DOHH2 (cell line): ENCODE data around the gene SPATS1.

Experiments
- H3F3A ChIP-seq: fragments of 200-600 bp; sonication (generic), shearing (Covaris generic); 2 replicates; pipeline ENCODE4 v1.6.0; 2016; ENCODE audit warnings: antibody characterized with exemption, mild to moderate bottlenecking; ENCODE audit not compliant: control insufficient read depth, insufficient read depth
- H3K27ac ChIP-seq: fragments of 200-600 bp; sonication (generic); 2 replicates; pipeline ENCODE4 v1.5.1; 2014; ENCODE audit warnings: low read depth, mild to moderate bottlenecking, low read length, moderate library complexity
- H3K27me3 ChIP-seq: fragments of 200-600 bp; sonication (generic); 2 replicates; pipeline ENCODE4 v1.6.1; 2014; ENCODE audit warnings: mild to moderate bottlenecking, low read length, mixed read lengths; ENCODE audit not compliant: control insufficient read depth
- H3K36me3 ChIP-seq: fragments of 200-600 bp; sonication (generic); 2 replicates; pipeline ENCODE4 v1.6.1; 2014; ENCODE audit warnings: mild to moderate bottlenecking, low read length, moderate library complexity, mixed read lengths; ENCODE audit not compliant: control insufficient read depth
- H3K4me1 ChIP-seq: fragments of 200-600 bp; sonication (generic); 2 replicates; pipeline ENCODE4 v1.6.1; 2014; ENCODE audit warnings: mild to moderate bottlenecking, low read length, mixed read lengths; ENCODE audit not compliant: control insufficient read depth
- H3K4me2 ChIP-seq: fragments of 200-600 bp; sonication (generic); 2 replicates; pipeline ENCODE4 v1.6.0; 2014; ENCODE audit warnings: mild to moderate bottlenecking, low read length, moderate library complexity
- H3K4me3 ChIP-seq: fragments of 200-600 bp; sonication (generic); 2 replicates; pipeline ENCODE4 v1.5.1; 2014; ENCODE audit warnings: mild to moderate bottlenecking, low read length, mixed read lengths
- H3K79me2 ChIP-seq: fragments of 200-600 bp; sonication (generic); 2 replicates; pipeline ENCODE4 v1.6.1; 2014; ENCODE audit warnings: mild to moderate bottlenecking, low read length, mixed read lengths; ENCODE audit not compliant: control insufficient read depth
- H3K9me2 ChIP-seq: fragments of 200-600 bp; sonication (generic); replicated peaks from 2 replicates; pipeline ENCODE4 v1.6.1; 2014; ENCODE audit warnings: mild to moderate bottlenecking, low read length, mixed read lengths; ENCODE audit not compliant: control insufficient read depth
- H3K9me3 ChIP-seq: fragments of 200-600 bp; sonication (generic); 2 replicates; pipeline ENCODE4 v1.6.1; 2014; ENCODE audit warnings: antibody characterized with exemption, low read length, mixed read lengths; ENCODE audit not compliant: control insufficient read depth, insufficient read depth
- H4K20me1 ChIP-seq: fragments of 200-600 bp; sonication (generic); 2 replicates; pipeline ENCODE4 v1.6.0; 2014; ENCODE audit warnings: low read depth, mild to moderate bottlenecking, antibody characterized with exemption, low read length, moderate library complexity; ENCODE audit not compliant: control insufficient read depth, insufficient read depth
- CTCF ChIP-seq: fragments of 200-600 bp; sonication (generic); IDR thresholded peaks from one replicate; pipeline ENCODE4 v1.5.1; 2014; ENCODE audit warnings: antibody characterized with exemption, mild to moderate bottlenecking, low read depth, low read length; ENCODE audit not compliant: poor library complexity, severe bottlenecking
- EZH2phosphoT487 ChIP-seq: fragments of 200-600 bp; sonication (generic); IDR thresholded peaks from 2 replicates; pipeline ENCODE4 v1.6.1; 2017; ENCODE audit warnings: borderline replicate concordance, mild to moderate bottlenecking, antibody characterized with exemption, low read length, moderate library complexity, mixed read lengths

The SPATS1 gene

GRCh38 chr6:44302856-44303255 lies 39.6 kb upstream of the SPATS1 start:
- no peak overlapping the region for H3K27ac ChIP-seq
- H3K36me3 ChIP-seq, result peaks cover 58% of the 10 kb centered on the region
- no peak overlapping the region for H3K4me3 ChIP-seq
- H4K20me1 ChIP-seq, result no peaks in the 10 kb centered on the region
- H3K9me2 ChIP-seq, result no peaks in the 10 kb centered on the region
- no peaks in the 10 kb centered on the region for H3K9me3 ChIP-seq
- TF ChIP-seq CTCF (no peak), EZH2phosphoT487 (no peak)
- no peaks in the 10 kb centered on the region for H3F3A ChIP-seq
- H3K27me3 ChIP-seq, result peaks cover 6% of the 10 kb centered on the region
- no peak overlapping the region for H3K4me2 ChIP-seq
- H3K4me1 ChIP-seq, result no peaks in the 10 kb centered on the region
- no peaks in the 10 kb centered on the region for H3K79me2 ChIP-seq

- no peak overlapping the region for H3K27ac ChIP-seq
- H3K79me2 ChIP-seq, result no peaks in the 10 kb centered on the region
- no peaks in the 10 kb centered on the region for H3K9me3 ChIP-seq
- TF ChIP-seq CTCF, result no peak
- no peak for TF ChIP-seq EZH2phosphoT487
- no peaks in the 10 kb centered on the region for H3K27me3 ChIP-seq
- H4K20me1 ChIP-seq, result no peaks in the 10 kb centered on the region
- no peaks in the 10 kb centered on the region for H3F3A ChIP-seq
- no peaks in the 10 kb centered on the region for H3K4me1 ChIP-seq
- H3K9me2 ChIP-seq, result no peaks in the 10 kb centered on the region
- H3K36me3 ChIP-seq, result peaks cover 62% of the 10 kb centered on the region
- H3K4me3 ChIP-seq, result no peak overlapping the region
- no peak overlapping the region for H3K4me2 ChIP-seq
These were observed 38.6 kb upstream of the SPATS1 start for GRCh38 chr6:44303842-44304241.

GRCh38 chr6:44304282-44305199 lies 37.9 kb upstream of the SPATS1 start:
- TF ChIP-seq EZH2phosphoT487 (no peak), CTCF (peak; percentile 87)
- no peak overlapping the region for H3K4me2 ChIP-seq
- no peaks in the 10 kb centered on the region for H3K27me3 ChIP-seq
- H3K36me3 ChIP-seq, result peaks cover 69% of the 10 kb centered on the region
- no peaks in the 10 kb centered on the region for H4K20me1 ChIP-seq
- H3K9me3 ChIP-seq, result no peaks in the 10 kb centered on the region
- no peaks in the 10 kb centered on the region for H3K4me1 ChIP-seq
- H3K4me3 ChIP-seq, result no peak overlapping the region
- no peaks in the 10 kb centered on the region for H3K9me2 ChIP-seq
- H3F3A ChIP-seq, result no peaks in the 10 kb centered on the region
- H3K79me2 ChIP-seq, result no peaks in the 10 kb centered on the region
- no peak overlapping the region for H3K27ac ChIP-seq
